ENCODE results near the gene DNAH9. TPM values are rescaled to one million over a fixed set of nuclear protein-coding genes. Genes with fewer than 3 reads are reported as not detected.
"Not testable (repeated sequence)": the region's sequence is repeated elsewhere in the genome, so short reads cannot be mapped to it uniquely, and the experiment has no call there.

The DNAH9 gene
- total RNA-seq, 1 experiment from 2014 or later = not detected

- DNase-seq (ENCODE audit: extremely low read depth, low read depth) = no peak
Measured at GRCh38 chr17:11898526-11899235, 300.4 kb downstream of the DNAH9 start.

- no peak for DNase-seq (ENCODE audit: extremely low read depth, low read depth)
Measured at GRCh38 chr17:11899537-11899942, 301.3 kb downstream of the DNAH9 start.

GRCh38 chr17:11900041-11900476, 301.8 kb downstream of the DNAH9 start:
- no peak for DNase-seq (ENCODE audit: extremely low read depth, low read depth)

- no peak for DNase-seq (ENCODE audit: extremely low read depth, low read depth)
Measured at GRCh38 chr17:11900655-11901054, 302.4 kb downstream of the DNAH9 start.

- no peak for DNase-seq (ENCODE audit: extremely low read depth, low read depth)
Measured at GRCh38 chr17:11901931-11902330, 303.7 kb downstream of the DNAH9 start.

GRCh38 chr17:11908711-11909146, 310.5 kb downstream of the DNAH9 start:
- DNase-seq (ENCODE audit: extremely low read depth, low read depth) = no peak

GRCh38 chr17:11909348-11909747, 311.1 kb downstream of the DNAH9 start:
- DNase-seq (ENCODE audit: extremely low read depth, low read depth) = no peak

- DNase-seq (ENCODE audit: extremely low read depth, low read depth) = no peak
Measured at GRCh38 chr17:11916091-11916490, 317.8 kb downstream of the DNAH9 start.

GRCh38 chr17:11917415-11917814, 319.1 kb downstream of the DNAH9 start:
- DNase-seq (ENCODE audit: extremely low read depth, low read depth) = no peak

- DNase-seq (ENCODE audit: extremely low read depth, low read depth) = no peak
Measured at GRCh38 chr17:11921296-11921695, 323.0 kb downstream of the DNAH9 start.

- no peak for DNase-seq (ENCODE audit: extremely low read depth, low read depth)
Measured at GRCh38 chr17:11922638-11923037, 324.4 kb downstream of the DNAH9 start.

- DNase-seq (ENCODE audit: extremely low read depth, low read depth) = no peak
Measured at GRCh38 chr17:11924076-11924475, 325.8 kb downstream of the DNAH9 start.

GRCh38 chr17:11925262-11926021, 327.2 kb downstream of the DNAH9 start:
- no peak for DNase-seq (ENCODE audit: extremely low read depth, low read depth)

- DNase-seq (ENCODE audit: extremely low read depth, low read depth) = no peak
Measured at GRCh38 chr17:11928436-11928835, 330.2 kb downstream of the DNAH9 start.

- DNase-seq (ENCODE audit: extremely low read depth, low read depth) = no peak
Measured at GRCh38 chr17:11932337-11932898, 334.1 kb downstream of the DNAH9 start.

- DNase-seq (ENCODE audit: extremely low read depth, low read depth) = peak; percentile 59
Measured at GRCh38 chr17:11935734-11936406, 337.6 kb downstream of the DNAH9 start.

GRCh38 chr17:11940904-11941303, 342.6 kb downstream of the DNAH9 start:
- DNase-seq (ENCODE audit: extremely low read depth, low read depth) = no peak

GRCh38 chr17:11943086-11943485, 344.8 kb downstream of the DNAH9 start:
- not testable (repeated sequence) for DNase-seq (ENCODE audit: extremely low read depth, low read depth)

GRCh38 chr17:11943759-11944347, 345.6 kb downstream of the DNAH9 start:
- no peak for DNase-seq (ENCODE audit: extremely low read depth, low read depth)

- no peak for DNase-seq (ENCODE audit: extremely low read depth, low read depth)
Measured at GRCh38 chr17:11944587-11944986, 346.3 kb downstream of the DNAH9 start.

- no peak for DNase-seq (ENCODE audit: extremely low read depth, low read depth)
Measured at GRCh38 chr17:11948789-11949188, 350.5 kb downstream of the DNAH9 start.

Data from NCI-H460 (cell line).